CD4-positive, alpha-beta T cell treated with Interleukin-2 at 100 ng/mL for 4 hours (primary cell): ENCODE results near the gene CNTN4.
"Not testable (repeated sequence)": the region's sequence is repeated elsewhere in the genome, so short reads cannot be mapped to it uniquely, and the experiment has no call there.

Experiments used
- DNase-seq: peaks from one replicate; pipeline ENCODE4 v3.0.0-alpha.2; 2020; ENCODE audit warnings: low spot score

The CNTN4 gene

DNA sequence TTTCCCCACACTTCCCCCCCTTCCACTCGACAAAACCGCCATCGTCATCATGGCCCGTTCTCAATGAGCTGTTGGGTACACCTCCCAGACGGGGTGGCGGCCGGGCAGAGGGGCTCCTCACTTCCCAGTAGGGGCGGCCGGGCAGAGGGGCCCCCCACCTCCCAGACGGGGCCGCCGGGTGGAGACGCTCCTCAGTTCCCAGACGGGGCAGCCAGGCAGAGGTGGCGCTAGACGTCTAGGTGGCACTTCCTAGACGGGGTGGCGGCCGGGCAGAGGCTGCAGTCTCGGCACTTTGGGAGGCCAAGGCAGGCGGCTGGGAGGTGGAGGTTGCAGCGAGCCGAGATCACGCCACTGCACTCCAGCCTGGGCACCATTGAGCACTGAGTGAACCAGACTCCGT is 818.0 kb downstream of the CNTN4 start:
- not testable (repeated sequence) for DNase-seq

DNA sequence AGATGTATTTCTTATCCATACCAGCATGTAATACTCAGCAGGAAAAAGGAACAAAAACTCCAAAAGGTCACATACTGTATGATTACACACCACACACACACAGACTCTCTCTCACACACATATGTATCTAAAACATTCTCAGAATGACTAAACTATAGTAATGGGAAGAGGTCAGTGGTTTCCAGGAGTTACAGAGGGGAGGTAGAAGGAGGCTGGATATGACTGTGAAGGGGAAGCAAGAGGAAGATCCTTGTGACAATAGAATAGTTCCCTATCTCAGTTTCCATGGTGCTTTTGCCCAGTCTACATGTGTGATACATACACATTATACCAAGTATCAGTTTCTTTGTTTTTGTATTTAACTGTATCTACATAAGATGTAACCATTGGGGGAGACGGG is 821.4 kb downstream of the CNTN4 start:
- DNase-seq: no peak

DNA sequence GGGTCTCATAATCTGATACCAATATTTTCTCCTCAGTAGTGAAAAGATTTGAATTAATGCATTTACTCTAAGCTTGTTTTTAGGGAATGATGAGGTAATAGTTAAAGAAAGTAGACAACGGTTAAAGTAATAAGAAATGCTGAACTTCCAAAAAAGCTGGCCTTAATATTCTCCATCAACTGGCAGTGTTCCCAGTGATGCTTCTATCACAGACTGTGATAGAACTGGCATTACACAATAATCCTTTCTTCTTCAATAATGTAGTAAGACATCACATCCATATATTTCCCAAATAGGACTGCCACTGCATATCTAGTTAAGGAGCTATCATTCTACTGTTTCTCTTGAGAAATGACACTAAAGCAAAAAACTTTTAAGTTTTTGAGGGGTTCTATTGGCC is 822.8 kb downstream of the CNTN4 start:
- no peak for DNase-seq

DNA sequence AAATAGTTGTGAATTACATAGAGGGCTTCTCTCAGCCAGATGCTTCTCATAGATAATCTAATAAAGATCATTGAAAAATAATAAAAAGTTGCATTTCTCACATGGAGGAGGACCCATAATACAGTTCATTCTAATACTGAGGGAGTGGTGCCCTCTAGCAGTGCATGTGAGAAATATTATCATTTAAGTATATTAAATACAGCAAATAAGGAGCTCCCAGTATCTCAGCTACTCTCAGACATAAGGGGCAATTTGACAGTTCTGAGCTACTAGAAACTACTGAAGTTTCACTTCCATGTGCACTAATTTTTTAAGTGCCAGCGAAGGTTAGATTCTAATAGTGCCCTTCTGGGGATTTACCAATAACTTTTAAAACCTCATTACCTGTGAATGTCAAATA is 823.2 kb downstream of the CNTN4 start:
- DNase-seq: no peak

DNA sequence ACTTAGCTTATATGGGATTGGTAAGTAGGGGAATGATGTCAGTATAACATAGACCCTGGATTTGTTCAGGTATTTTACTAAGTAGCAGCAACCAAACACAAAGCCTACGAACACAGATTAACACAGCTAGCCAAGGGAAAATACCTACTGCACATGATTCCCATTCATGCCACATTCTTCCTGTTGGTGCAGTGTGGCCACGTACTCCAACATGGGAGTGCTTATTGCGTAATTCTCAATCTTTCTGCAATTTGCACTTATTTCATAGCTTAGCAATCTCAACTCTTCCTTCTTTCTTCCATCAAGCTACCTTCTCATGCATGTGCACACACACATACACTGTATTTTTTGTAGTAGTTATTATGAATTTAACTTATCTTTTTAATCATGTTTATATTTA is 824.7 kb downstream of the CNTN4 start:
- DNase-seq: no peak

DNA sequence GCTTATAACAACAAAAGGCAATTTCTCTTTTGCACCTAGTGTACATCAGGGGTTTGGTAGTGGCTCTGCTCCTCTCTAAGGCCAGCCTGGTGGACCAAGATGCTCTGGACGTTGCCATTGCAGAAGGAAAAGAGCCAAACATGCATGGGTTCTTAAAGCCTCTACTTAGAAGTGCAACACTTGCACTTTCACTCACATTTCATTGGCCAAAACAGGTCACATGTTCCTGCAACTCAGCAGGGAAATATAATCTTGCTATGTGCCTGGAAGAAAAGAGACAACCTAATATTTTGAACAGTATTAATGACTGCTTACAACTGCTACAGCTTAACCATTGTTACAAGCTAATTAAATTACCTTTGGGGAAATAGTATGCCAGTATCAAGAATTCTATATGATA is 828.6 kb downstream of the CNTN4 start:
- DNase-seq: no peak

DNA sequence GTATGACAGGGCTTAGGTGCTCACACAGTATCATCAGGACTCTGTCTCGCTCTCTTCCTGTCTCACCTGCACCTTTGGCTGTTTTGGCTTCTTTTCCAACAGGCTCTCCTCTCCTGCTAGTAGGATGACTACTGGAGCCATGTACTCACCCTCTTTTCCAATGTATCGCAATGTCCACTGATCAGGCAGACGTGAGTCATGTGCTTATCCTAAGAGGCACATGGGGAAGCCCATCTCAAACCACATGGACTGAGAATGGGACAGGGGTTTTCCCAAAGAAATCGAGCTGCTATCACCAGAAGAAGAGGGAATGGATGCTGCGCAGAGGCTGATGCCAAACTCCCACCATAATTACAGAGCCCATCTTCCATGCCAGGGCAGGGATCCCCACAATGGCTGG is 830.9 kb downstream of the CNTN4 start:
- no peak for DNase-seq

DNA sequence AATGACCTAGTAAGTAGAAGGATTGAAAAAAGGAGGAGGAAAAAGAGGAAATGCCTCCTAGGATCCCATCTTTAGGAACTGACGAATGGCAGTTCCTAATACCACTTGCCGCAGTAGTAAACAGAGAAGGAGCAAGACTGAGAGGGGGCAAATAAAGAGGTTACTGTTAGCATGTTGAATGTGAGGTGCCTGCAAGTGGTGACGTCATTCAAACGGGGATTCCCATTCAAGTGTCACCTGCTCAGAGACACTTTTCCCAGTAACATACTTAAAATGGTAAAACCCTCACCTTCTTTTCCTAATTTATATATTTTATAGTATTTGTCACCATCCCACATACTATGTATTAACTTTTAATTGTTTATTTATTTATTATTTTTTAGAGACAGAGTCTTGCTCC is 832.6 kb downstream of the CNTN4 start:
- DNase-seq: no peak

DNA sequence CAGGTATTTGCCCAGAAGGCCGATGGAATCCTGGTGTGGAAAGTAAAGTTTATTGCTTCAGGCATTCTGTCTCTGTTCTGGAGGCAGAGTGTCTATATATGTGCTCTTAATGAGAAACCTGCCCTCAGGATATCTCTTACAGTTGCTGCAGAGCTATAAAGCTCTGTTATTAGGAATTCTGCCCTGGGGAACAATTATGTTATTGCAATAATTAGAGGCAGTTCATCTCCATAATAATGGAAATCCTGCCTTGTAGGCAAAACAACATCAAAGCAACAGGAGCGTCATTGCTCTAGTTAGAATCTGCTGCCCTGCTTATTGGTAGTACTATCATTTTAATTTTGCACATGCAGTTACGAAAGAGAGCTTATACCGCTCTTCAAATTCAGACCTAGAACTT is 835.9 kb downstream of the CNTN4 start:
- no peak for DNase-seq

DNA sequence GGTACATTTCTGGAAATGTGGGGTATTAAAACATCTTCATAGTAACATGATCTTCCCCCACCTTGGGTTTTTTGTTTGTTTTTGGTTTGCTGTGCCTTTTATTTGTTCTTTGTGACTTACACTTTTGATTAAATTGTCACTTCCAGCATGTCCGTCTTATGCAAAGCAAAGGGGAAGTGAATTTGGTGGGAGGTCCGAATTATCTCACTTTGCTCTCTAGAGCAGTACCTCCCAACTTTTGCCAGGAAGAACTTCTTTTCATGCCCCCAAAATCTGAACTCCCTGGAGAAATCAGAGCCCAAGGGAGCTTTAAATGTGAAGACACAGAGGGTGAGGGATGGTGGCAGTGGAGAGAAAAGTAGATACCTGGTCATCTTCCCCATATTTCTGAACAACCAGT is 838.4 kb downstream of the CNTN4 start:
- DNase-seq: no peak

DNA sequence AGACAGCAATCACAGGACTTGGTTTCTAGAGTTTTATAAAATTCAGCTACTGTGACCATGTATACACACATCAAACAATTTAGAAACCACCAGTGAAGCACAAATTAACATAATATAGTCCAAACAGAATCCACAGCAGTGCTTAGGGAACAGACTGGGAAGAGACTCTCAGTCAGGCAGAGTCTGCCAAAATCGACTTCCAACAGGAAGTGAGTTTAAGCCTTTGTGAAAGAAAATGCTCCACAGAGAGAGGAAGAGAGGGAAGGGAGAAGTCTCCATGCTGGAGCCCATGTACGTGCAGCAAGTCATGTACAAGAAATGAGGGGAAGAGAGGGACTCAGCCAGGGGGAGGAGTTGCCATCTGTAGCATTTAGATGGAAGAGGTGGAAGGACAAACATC is 838.9 kb downstream of the CNTN4 start:
- no peak for DNase-seq

DNA sequence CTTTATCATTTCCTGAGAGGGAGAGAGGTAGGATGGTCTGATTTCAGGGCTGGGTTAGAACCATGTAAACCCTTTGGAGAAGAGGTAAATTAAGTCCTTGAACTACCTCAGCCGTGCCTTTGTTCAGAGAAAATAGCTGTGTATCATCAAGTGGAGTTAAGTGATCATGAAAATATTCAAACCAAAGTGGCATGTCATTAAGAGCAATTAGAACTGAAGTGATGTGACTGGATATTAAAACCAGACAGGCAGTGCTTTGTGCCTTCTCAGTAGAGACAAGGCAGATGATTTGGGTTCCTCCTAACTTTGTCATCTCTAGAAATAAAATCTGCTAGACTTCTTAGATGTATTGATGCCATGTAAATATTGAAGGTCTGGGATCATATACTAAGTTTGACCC is 840.0 kb downstream of the CNTN4 start:
- no peak for DNase-seq

DNA sequence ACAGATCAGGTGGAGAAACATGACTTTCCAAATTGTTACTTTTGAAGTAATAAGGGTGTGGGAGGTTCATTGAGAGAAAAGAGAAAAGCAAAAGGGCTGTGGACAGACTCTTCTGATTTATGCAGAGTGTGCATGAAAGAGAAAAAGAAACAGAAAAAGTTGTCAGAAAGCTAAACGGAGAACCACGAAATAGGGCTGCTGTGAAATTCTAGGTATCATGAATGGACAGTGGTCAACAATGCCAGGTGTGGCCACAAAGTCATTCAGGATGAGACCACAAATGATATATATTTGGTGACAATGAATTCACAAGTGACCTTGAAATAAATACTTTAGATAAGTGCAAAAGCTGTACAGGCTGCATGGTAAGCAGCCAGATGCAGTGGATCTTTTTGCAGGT is 841.4 kb downstream of the CNTN4 start:
- DNase-seq: no peak

DNA sequence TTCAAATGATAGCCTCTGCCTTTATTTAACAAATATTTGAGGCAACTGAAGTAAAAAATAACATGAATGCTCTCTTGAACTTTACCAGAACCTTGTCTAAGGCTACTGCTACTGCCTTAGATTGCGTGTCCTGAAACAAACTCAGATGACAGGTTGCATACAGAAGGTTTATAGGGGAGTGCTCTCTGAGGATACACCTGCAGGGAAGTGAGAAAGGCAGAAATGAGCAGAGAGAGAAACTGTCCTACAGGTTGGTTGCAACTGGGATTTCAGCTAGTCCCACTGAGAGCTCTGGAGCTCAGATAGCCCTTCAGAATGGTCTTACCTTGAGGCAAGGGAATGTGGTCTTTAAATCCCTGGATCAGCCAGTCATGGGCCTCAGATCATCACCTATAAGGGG is 846.0 kb downstream of the CNTN4 start:
- DNase-seq: no peak

DNA sequence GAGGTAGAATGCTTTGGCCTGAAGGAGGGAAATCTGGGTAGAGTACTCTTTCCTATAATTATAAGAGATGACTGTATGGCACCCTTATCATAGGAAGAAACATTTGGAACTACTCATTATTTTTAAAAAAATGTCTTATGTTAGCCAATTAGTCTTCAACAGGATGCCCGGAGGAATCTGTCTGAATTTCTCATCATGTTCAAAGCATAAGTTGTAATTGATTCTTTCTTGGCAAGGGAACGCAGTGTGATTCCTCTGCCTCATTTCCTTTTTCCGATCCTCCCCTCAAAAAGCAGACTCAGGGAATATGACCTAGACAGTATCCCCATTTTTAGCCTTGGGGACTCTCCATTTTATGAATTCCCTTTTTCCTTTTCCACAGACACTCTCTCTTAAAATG is 846.5 kb downstream of the CNTN4 start:
- no peak for DNase-seq

DNA sequence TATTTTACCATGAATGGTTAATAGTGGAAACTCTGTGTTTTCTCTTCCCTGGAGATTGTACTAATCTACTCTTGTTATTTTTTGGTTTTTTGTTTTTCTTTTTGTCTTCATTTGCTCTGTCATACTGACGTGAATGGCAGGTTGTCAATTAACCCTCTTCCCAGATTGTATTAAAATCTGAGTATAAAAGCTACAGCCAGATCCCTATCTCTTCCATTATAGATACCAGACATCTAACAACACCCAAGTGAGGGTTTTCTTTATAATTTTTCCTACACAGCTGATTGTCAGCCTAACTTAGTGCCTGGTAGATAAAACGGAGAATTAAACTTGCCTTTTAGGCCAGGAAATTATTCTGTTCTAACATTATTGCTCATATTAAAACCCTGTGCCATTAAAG is 848.9 kb downstream of the CNTN4 start:
- DNase-seq: no peak

DNA sequence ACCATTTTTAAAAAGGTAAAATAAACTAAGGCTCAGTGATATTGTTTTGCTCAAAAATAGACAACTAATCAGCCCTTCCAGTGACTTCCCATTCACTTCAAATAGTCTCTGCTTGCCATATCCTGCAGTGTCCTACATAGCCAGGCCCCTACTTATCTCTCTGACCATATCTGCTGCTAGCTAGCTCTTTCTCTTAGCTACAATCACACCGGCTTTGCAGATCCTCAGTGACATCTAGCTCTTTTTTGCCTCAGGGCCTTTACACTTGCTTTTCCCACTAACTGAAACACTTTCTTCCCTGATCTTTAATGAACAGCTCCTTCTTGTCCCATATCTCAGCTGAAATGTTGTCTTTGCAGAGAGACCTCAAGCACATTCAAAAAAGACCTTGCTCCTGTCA is 850.2 kb downstream of the CNTN4 start:
- no peak for DNase-seq

DNA sequence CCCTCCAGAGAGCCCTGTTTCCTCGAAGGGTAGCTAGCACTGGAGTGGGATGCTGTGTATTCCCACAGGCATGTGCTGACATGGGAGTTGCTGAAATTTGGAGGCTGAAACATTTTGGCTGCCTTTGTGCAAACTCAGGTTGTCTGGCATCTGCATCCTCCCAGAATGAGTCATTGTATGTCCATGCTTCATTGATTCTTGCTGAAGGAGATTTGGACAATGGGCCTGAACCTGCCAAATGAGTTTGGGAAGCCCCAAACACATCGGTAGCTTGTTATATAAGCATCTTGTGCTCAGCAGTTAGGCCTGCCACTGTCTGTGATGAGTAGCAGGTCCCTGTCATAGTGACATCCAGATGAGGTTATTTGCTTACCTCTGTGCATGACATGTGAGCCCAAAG is 851.5 kb downstream of the CNTN4 start:
- DNase-seq: no peak

DNA sequence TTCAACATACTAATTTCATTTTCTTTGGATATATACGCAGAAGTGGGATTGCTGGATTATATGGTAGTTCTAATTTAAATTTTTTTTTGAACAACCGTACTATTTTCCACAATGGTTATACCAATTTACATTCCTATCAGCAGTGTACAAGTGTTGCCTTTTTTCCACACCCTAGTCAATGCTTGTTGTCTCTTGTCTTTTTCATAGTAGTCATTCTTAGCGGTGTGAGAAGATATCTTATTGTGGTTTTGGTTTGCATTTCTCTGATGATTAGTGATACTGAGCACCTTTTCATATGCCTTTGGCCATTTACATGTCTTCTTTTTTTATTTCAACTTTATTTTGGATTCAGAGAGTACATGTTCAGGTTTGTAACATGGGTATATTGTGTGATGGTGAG is 858.4 kb downstream of the CNTN4 start:
- DNase-seq: no peak

DNA sequence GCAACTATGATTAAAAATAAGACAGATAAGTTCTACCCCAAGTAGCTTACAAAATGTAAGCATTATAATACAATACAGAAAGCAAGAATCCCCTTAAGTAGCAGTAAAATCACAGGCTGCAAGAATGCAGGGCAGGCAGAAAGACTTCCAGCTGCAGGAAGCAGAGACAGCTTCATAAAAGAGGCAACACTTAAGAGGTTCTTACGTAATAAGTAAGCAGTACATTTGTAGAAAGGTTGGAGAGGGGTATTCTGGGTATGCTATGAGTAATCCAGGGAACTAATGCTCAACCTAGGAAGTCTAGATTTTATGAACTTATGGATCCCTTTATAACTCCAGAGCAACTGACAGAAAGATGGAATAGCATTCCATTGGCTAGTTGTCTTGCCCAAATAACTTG is 859.9 kb downstream of the CNTN4 start:
- DNase-seq: no peak

DNA sequence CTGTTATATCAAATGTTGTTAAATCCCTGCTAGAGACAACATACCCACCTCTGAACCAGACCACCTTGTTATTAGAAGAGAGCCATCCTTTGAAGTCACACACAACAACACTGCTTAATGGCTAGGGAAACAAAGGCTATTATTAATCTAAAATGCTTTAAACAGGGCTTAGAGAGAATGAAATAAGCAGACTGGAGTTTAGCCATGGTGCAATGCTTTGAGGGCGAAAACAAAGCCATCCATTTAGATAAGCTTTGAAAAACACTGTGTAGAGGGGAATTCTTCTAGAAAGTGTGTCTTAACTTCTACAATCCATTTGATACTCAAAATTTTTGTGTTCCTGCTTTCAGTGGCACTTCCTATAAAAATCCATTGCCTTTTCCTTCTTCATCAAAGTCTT is 862.9 kb downstream of the CNTN4 start:
- DNase-seq: no peak

DNA sequence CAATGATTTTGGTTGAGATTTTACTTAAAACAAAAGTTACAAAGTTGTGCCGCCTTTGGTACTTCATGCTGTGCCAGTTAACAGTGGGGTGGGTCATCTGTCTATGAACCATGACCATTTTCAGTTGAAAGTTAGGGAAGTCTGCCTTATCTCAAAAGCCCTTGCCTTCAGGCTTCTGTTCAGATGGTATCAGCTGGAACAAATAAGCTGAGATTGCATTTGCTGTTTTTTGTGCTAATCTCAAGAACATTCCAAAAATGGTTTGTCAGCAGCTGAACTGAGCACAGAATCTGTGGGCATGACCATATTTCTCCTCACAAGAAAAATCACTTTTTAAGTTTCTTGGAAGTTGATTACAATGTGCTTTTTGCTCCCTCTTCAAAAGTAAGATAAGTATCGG is 869.2 kb downstream of the CNTN4 start:
- DNase-seq: no peak

DNA sequence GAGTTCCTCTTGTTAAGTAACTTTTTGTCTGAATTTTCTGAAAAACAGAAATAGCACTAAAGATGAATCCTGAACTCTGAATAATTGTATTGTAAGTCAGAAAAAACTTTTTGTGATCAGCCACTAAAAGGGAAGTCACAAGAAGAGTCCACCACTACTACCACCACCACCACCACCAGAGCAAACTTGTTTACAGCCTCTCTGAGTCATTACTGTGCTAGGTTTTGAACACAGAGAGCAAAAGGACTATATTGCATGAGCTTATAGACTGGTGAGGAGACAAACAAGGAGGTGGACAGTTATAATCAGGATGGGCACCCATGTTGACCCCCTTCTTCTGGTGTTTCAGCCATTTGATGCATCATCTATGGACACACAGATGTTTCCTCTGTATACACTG is 869.8 kb downstream of the CNTN4 start:
- no peak for DNase-seq

DNA sequence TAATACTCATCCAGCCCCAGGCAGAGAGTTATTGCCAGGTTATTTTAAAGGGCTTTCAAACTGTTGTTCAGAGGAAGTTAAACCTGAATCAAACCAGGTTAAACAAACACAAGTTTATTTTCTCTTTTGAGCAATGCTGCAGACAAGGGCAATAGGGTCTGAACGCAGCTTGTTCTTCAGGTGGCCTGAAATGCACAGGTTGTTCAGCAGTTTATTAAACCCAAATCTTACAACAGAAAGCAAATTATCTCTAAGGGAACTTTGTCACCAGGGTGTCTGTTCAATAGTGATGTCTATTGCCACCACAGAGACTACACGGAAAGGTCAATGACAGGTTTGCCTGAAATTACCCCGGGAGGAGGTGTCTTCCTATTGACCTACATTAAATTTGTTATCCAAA is 877.5 kb downstream of the CNTN4 start:
- DNase-seq: no peak

DNA sequence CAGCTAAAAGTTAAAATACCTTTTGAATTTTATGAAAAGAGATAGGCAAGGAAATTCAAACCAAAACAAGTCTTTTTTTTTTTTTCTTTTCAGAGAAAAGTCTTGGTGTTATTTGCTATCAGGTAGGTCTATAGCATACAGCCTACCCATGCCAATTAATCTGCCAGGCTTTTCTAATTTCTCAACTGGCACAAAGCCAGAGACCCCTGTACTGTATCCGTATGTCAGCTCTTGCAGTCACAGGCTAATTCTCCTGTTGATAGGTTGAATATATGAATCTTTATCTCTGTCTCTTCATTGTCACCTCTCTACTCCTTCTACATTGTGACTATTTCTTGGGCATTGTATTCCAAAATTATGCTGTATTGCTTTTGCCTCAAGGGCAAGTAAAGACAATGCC is 878.1 kb downstream of the CNTN4 start:
- DNase-seq: no peak
